ENCODE measurements around the gene CRIP3. TPM values are rescaled to one million over a fixed set of nuclear protein-coding genes. Genes with fewer than 3 reads are reported as not detected.

The CRIP3 gene
- total and polyA plus RNA-seq, 2 of the 13 experiments (the other 11 are each of a cell fraction or from before 2014, with no cell fraction given): 6.3 to 9.3 TPM

- TF ChIP-seq ZBTB2 (CRISPR knock-in tag; IDR thresholded peaks at IDR 0.05; ENCODE audit: low read depth) (no peak), NCOA2 (CRISPR knock-in tag; IDR thresholded peaks at IDR 0.05) (no peak), MLX (CRISPR knock-in tag; IDR thresholded peaks at IDR 0.05) (no peak), RARA (CRISPR knock-in tag; IDR thresholded peaks at IDR 0.05) (no peak), UBTF (CRISPR knock-in tag; IDR thresholded peaks at IDR 0.05) (0 out of 2 replicates have a peak, but pooled peaks have one; percentile 14), ELF4 (CRISPR knock-in tag; IDR thresholded peaks at IDR 0.05; ENCODE audit: borderline replicate concordance) (no peak), CHD4 (IDR thresholded peaks at IDR 0.05; ENCODE audit: borderline replicate concordance, low read length) (no peak), AGO2 (optimal IDR thresholded peaks at IDR 0.05; ENCODE audit: low read depth, low read length) (peak; percentile 17), FOXA1 (IDR thresholded peaks at IDR 0.05) (no peak), FOXA1 (CRISPR knock-in tag; IDR thresholded peaks at IDR 0.05) (no peak), ATF1 (CRISPR knock-in tag; IDR thresholded peaks at IDR 0.05) (no peak), ZNF501 (CRISPR knock-in tag; IDR thresholded peaks at IDR 0.05) (peak; percentile 54), MEIS1 (CRISPR knock-in tag; IDR thresholded peaks at IDR 0.05; ENCODE audit: borderline replicate concordance) (no peak), ZBTB43 (CRISPR knock-in tag; conservative IDR thresholded peaks at IDR 0.05) (no peak), HOXA3 (CRISPR knock-in tag; IDR thresholded peaks at IDR 0.05) (no peak), REXO4 (CRISPR knock-in tag; IDR thresholded peaks at IDR 0.05; ENCODE audit: borderline replicate concordance) (no peak), DMAP1 (CRISPR knock-in tag; IDR thresholded peaks at IDR 0.05) (no peak), SP4 (CRISPR knock-in tag; IDR thresholded peaks at IDR 0.05) (no peak), ZSCAN9 (CRISPR knock-in tag; IDR thresholded peaks at IDR 0.05; ENCODE audit: borderline replicate concordance) (no peak), ZNF782 (CRISPR knock-in tag; IDR thresholded peaks at IDR 0.05; ENCODE audit: borderline replicate concordance) (no peak), DR1 (CRISPR knock-in tag; IDR thresholded peaks at IDR 0.05) (no peak), SP2 (CRISPR knock-in tag; IDR thresholded peaks at IDR 0.05) (0 out of 2 replicates have a peak, but pooled peaks have one; percentile 28)
- TF ChIP-seq, protein P1, sequence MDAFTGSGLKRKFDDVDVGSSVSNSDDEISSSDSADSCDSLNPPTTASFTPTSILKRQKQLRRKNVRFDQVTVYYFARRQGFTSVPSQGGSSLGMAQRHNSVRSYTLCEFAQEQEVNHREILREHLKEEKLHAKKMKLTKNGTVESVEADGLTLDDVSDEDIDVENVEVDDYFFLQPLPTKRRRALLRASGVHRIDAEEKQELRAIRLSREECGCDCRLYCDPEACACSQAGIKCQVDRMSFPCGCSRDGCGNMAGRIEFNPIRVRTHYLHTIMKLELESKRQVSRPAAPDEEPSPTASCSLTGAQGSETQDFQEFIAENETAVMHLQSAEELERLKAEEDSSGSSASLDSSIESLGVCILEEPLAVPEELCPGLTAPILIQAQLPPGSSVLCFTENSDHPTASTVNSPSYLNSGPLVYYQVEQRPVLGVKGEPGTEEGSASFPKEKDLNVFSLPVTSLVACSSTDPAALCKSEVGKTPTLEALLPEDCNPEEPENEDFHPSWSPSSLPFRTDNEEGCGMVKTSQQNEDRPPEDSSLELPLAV (CRISPR knock-in tag; conservative IDR thresholded peaks at IDR 0.05; ENCODE audit: low read depth): no peak
Measured at GRCh38 chr6:43286456-43286979, 22.1 kb downstream of the CRIP3 start (continued).
